ENCODE data around the gene TIMM50. TPM values are rescaled to one million over a fixed set of nuclear protein-coding genes. Genes with fewer than 3 reads are reported as not detected.
A peak's percentile ranks its signal among the peaks of the same experiment; 100 is the strongest.

Gene TIMM50
- total RNA-seq, 3 donors from 2014 or later = 52.6 to 57.9 (median 57.7) TPM

DNA sequence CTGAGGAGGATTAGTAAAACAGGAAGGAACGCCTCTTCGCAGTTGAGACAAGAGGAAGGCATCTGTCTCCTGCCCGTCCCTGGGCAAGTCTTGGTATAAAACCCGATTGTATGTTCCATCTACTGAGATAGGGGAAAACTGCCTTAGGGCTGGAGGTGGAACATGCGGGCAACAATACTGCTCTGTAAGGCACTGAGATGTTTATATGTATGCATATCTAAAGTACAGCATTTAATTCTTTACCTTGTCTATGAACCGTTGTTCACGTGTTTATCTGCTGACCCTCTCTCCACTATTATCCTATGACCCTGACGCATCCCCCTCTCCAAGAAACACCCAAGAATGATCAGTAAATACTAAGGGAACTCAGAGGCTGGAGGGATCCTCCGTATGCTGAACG lies 722 bp upstream of the TIMM50 start:
- ATAC-seq (no peak), DNase-seq (no peak)
- Histone ChIP-seq H3K4me3 (no peak overlapping the region), H3K36me3 (ENCODE audit: low read depth) (no peaks in the 10 kb centered on the region), H3K9me3 (no peaks in the 10 kb centered on the region), H3K4me1 (ENCODE audit: low read depth) (peaks cover 10% of the 10 kb centered on the region)
- TF ChIP-seq, protein P1, sequence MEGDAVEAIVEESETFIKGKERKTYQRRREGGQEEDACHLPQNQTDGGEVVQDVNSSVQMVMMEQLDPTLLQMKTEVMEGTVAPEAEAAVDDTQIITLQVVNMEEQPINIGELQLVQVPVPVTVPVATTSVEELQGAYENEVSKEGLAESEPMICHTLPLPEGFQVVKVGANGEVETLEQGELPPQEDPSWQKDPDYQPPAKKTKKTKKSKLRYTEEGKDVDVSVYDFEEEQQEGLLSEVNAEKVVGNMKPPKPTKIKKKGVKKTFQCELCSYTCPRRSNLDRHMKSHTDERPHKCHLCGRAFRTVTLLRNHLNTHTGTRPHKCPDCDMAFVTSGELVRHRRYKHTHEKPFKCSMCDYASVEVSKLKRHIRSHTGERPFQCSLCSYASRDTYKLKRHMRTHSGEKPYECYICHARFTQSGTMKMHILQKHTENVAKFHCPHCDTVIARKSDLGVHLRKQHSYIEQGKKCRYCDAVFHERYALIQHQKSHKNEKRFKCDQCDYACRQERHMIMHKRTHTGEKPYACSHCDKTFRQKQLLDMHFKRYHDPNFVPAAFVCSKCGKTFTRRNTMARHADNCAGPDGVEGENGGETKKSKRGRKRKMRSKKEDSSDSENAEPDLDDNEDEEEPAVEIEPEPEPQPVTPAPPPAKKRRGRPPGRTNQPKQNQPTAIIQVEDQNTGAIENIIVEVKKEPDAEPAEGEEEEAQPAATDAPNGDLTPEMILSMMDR (IDR thresholded peaks at IDR 0.05) = no peak
- intact Hi-C loops (cut with DNase I, micrococcal nuclease) = no loop called here

DNA sequence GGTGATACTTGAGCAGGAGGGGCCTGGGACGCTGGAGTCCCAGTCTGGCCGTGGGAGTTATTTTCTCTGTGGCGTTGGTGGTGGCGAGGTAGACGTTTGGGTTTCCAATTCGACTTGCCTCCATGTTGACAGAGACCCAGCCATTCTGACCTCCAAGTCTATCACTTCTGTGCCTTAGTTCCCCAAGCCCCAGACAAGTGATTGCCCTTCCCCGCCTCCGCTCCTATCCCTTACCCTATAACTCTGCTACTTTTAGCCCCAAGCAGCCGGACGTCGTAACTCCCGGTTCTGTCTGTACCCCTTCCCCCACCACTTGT lies 549 bp downstream of the TIMM50 start:
- no peaks in the 10 kb centered on the region for H3K36me3 ChIP-seq (ENCODE audit: low read depth)

GRCh38 chr19:39481676-39482075 lies 1.0 kb downstream of the TIMM50 start:
- no peak for DNase-seq
- peaks cover 10% of the 10 kb centered on the region for H3K4me1 ChIP-seq (ENCODE audit: low read depth)
- H3K36me3 ChIP-seq (ENCODE audit: low read depth) = no peaks in the 10 kb centered on the region
- no peaks in the 10 kb centered on the region for H3K9me3 ChIP-seq
- no peak for ATAC-seq
- no peak overlapping the region for H3K4me3 ChIP-seq
- intact Hi-C loops (cut with DNase I, micrococcal nuclease) = no loop called here
- TF ChIP-seq, protein P1 (IDR thresholded peaks at IDR 0.05) = no peak

More for the DNA sequence above, 549 bp downstream of the TIMM50 start:
- H3K4me3 ChIP-seq = peak overlapping the region; percentile 88
- no peaks in the 10 kb centered on the region for H3K9me3 ChIP-seq
- TF ChIP-seq, protein P1 (IDR thresholded peaks at IDR 0.05) = no peak
- ATAC-seq (peak; percentile 2), DNase-seq (no peak)
- H3K4me1 ChIP-seq (ENCODE audit: low read depth) = peaks cover 10% of the 10 kb centered on the region
- intact Hi-C loops (cut with DNase I, micrococcal nuclease) = no loop called here

DNA sequence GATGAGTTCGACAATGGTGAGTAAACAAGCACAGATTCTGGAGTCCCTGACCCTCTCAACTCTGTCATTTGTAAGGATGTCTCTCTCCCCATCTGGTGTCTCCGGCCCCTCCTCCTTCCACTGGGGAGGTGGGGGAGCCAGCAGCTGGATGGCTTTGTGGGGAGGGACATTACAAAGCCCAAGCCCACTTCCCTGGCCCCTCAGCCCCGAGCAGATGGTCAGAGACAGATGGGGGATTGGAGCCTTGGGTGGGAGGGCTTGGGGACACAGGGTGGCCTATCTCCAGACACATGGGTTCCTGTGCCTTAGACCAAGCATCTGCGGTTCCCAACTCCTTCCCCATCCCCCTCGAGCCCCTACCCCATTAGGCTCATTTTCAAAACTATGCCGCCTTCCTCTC lies 2.5 kb downstream of the TIMM50 start:
- H3K4me1 ChIP-seq (ENCODE audit: low read depth) = peaks cover 10% of the 10 kb centered on the region
- no peaks in the 10 kb centered on the region for H3K9me3 ChIP-seq
- no peak for ATAC-seq
- TF ChIP-seq, protein P1 (IDR thresholded peaks at IDR 0.05) = no peak
- no peak overlapping the region for H3K4me3 ChIP-seq
- H3K36me3 ChIP-seq (ENCODE audit: low read depth) = no peaks in the 10 kb centered on the region
- DNase-seq = no peak
- intact Hi-C loops (cut with DNase I, micrococcal nuclease) = no loop called here

GRCh38 chr19:39489756-39490155 lies 9.1 kb downstream of the TIMM50 start:
- ATAC-seq (no peak), DNase-seq (no peak)
- H3K4me3 ChIP-seq = no peak overlapping the region
- intact Hi-C loops (cut with DNase I, micrococcal nuclease) = no loop called here
- no peaks in the 10 kb centered on the region for H3K9me3 ChIP-seq
- TF ChIP-seq, protein P1 (IDR thresholded peaks at IDR 0.05) = no peak
- peaks cover 4% of the 10 kb centered on the region for H3K36me3 ChIP-seq (ENCODE audit: low read depth)
- no peaks in the 10 kb centered on the region for H3K4me1 ChIP-seq (ENCODE audit: low read depth)

- Histone ChIP-seq H3K9me3 (no peaks in the 10 kb centered on the region), H3K4me1 (ENCODE audit: low read depth) (no peaks in the 10 kb centered on the region), H3K4me3 (no peak overlapping the region), H3K36me3 (ENCODE audit: low read depth) (peaks cover 4% of the 10 kb centered on the region)
- intact Hi-C loops (cut with DNase I, micrococcal nuclease) = no loop called here
- TF ChIP-seq, protein P1 (IDR thresholded peaks at IDR 0.05) = no peak
- ATAC-seq = no peak
- no peak for DNase-seq
Observed at GRCh38 chr19:39492225-39492624, 11.6 kb downstream of the TIMM50 start.
